ENCODE results near the gene AHCYL2. TPM values are rescaled to one million over a fixed set of nuclear protein-coding genes. Genes with fewer than 3 reads are reported as not detected.

AHCYL2 gene
- total and polyA plus RNA-seq, 2 experiments from 2014 or later, result 7.8 to 29.4 TPM

DNA sequence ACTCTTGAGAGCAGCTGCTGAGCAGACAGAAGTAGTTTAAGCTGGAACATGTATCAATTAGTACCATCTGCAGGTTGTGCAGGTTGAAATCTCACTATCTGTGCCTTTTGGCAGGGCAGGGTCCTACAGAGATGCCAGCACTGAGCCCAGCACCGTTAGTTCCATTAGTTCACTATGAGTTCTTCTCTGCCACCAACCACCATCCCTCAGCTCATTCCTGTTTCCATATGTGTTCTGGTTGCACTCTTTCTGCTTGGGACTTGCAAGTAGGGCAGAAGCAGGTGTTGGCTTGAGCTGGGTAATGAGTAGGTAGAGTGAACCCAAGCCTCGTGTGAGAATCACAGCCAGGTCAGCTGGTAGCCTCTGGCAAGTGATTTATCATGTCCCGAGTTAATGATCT is 33.6 kb upstream of the AHCYL2 start:
- Histone ChIP-seq H3K79me2 (replicated peaks; ENCODE audit: insufficient read depth) (peaks cover 69% of the 10 kb centered on the region), H3K4me2 (no peak overlapping the region), H3K27me3 (ENCODE audit: insufficient read depth) (peaks cover 22% of the 10 kb centered on the region), H3K4me1 (ENCODE audit: insufficient read depth) (peaks cover 25% of the 10 kb centered on the region), H3K9me2 (ENCODE audit: insufficient read depth) (no peaks in the 10 kb centered on the region), H3K36me3 (ENCODE audit: insufficient read depth) (peaks cover 5% of the 10 kb centered on the region; the same call in 1 of the 2 replicates), H3K27ac (ENCODE audit: low read depth) (no peak overlapping the region), H4K20me1 (replicated peaks; ENCODE audit: insufficient read depth) (peaks cover 40% of the 10 kb centered on the region), H2AFZ (no peak overlapping the region), H3F3A (replicated peaks; ENCODE audit: low read depth) (peaks cover 7% of the 10 kb centered on the region; the same call in 1 of the 2 replicates), H3K4me3 (no peak overlapping the region)
- H3K27me3 Mint-ChIP-seq (ENCODE audit: insufficient read depth, low read depth, poor library complexity), result peaks cover 24% of the 10 kb centered on the region
- no peaks in the 10 kb centered on the region; the same call in 1 of the 3 replicates for H3K9me3 Mint-ChIP-seq
- no peak overlapping the region for H3K27ac Mint-ChIP-seq
- peak overlapping the region; percentile 15; the same call in 2 of the 3 replicates for H3K4me3 Mint-ChIP-seq
- no peak for ATAC-seq
- peaks cover 36% of the 10 kb centered on the region for H3K36me3 Mint-ChIP-seq (ENCODE audit: low read depth)
- H3K4me1 Mint-ChIP-seq, result peaks cover 36% of the 10 kb centered on the region
- TF ChIP-seq POLR2AphosphoS5 (IDR thresholded peaks at IDR 0.05; ENCODE audit: low read depth) (no peak), CREB1 (CRISPR knock-in tag; IDR thresholded peaks at IDR 0.05; ENCODE audit: low read depth) (no peak), CTCF (conservative IDR thresholded peaks at IDR 0.05; ENCODE audit: low read depth in 2 of 2) (no peak), ZNF462 (CRISPR knock-in tag; IDR thresholded peaks at IDR 0.05) (no peak), EZH2 (IDR thresholded peaks at IDR 0.05; ENCODE audit: low read depth, unreplicated experiment) (no peak), STAT1 (IDR thresholded peaks at IDR 0.05; ENCODE audit: unreplicated experiment) (no peak)
- TF ChIP-seq, protein P1, sequence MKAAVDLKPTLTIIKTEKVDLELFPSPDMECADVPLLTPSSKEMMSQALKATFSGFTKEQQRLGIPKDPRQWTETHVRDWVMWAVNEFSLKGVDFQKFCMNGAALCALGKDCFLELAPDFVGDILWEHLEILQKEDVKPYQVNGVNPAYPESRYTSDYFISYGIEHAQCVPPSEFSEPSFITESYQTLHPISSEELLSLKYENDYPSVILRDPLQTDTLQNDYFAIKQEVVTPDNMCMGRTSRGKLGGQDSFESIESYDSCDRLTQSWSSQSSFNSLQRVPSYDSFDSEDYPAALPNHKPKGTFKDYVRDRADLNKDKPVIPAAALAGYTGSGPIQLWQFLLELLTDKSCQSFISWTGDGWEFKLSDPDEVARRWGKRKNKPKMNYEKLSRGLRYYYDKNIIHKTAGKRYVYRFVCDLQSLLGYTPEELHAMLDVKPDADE (IDR thresholded peaks at IDR 0.05), result no peak
- DNase-seq (ENCODE audit: low spot score), result no peak

Measured in GM23338 (cell line).